Naive thymus-derived CD8-positive, alpha-beta T cell (primary cell): ENCODE measurements around the gene JUP. TPM values are rescaled to one million over a fixed set of nuclear protein-coding genes. Genes with fewer than 3 reads are reported as not detected.

Experiments used
- ATAC-seq, 2 donors: fragments of 150-1000 bp; cut with Tn5 transposase in 1 of 2; sonication (Bioruptor Pico), chemical (Tn5 transposase) in 1 of 2; 1 replicate in 1 of 2; 2 replicates in 1 of 2; pipeline ENCODE4 v1.10.0; 2021; ENCODE audit warnings: mild to moderate bottlenecking in 2 of 2, moderate library complexity in 2 of 2
- POLR2A ChIA-PET: fragments of 350-600 bp; sonication (Branson Sonifier 250); formaldehyde crosslinking; loops from one replicate; lab custom pipeline; 2021; ENCODE audit warnings: antibody characterized with exemption; lab: Charles Lee
- DNase-seq, 10 donors: peaks; one replicate each; pipeline versions ENCODE4 v3.0.0 to v3.0.0-alpha.2; 2020 to 2022
- H3K27ac Mint-ChIP-seq, 10 donors: one replicate each; pipeline ENCODE4 v1.8.0; 2020 to 2022; ENCODE audit warnings: mild to moderate bottlenecking in 10 of 10, mixed read lengths in 10 of 10, moderate library complexity in 4 of 10, inconsistent platforms in 1 of 10
- H3K27me3 Mint-ChIP-seq, 5 donors: one replicate each; pipeline ENCODE4 v1.8.0; 2021 to 2022; ENCODE audit warnings: mixed read lengths in 5 of 5
- H3K36me3 Mint-ChIP-seq, 3 donors: one replicate each; pipeline ENCODE4 v1.8.0; 2020 to 2022; ENCODE audit warnings: mixed read lengths in 3 of 3, mild to moderate bottlenecking in 2 of 3, inconsistent platforms in 1 of 3
- H3K4me1 Mint-ChIP-seq, 4 donors: one replicate each; pipeline ENCODE4 v1.8.0; 2021 to 2022; ENCODE audit warnings: mixed read lengths in 4 of 4
- H3K4me3 Mint-ChIP-seq, 10 donors: one replicate each; pipeline ENCODE4 v1.8.0; 2020 to 2022; ENCODE audit warnings: mild to moderate bottlenecking in 10 of 10, mixed read lengths in 10 of 10, moderate library complexity in 6 of 10, inconsistent platforms in 1 of 10
- H3K9me3 Mint-ChIP-seq, 9 donors: one replicate each; pipeline ENCODE4 v1.8.0; 2020 to 2022; ENCODE audit warnings: mixed read lengths in 9 of 9, mild to moderate bottlenecking in 3 of 9, inconsistent platforms in 1 of 9, moderate library complexity in 1 of 9
- polyA plus RNA-seq, 3 donors: library from polyadenylated mRNA; unstranded; fragments of 300-500 nt; fragmentation: Illumina TruSeq; gene quantifications; one replicate each; pipeline ENCODE4 v1.2.3, GENCODE V29; 2021
- total RNA-seq, 8 experiments: library from RNA in 2 of 8; stranded (reverse) in 2 of 8; gene quantifications; one replicate each; pipeline ENCODE4 v1.2.3 and lab custom pipeline; 2021 to 2026

The JUP gene
- total and polyA plus RNA-seq, 5 experiments from 2014 or later, result 0.14 to 4.7 (median 0.55) TPM

DNA sequence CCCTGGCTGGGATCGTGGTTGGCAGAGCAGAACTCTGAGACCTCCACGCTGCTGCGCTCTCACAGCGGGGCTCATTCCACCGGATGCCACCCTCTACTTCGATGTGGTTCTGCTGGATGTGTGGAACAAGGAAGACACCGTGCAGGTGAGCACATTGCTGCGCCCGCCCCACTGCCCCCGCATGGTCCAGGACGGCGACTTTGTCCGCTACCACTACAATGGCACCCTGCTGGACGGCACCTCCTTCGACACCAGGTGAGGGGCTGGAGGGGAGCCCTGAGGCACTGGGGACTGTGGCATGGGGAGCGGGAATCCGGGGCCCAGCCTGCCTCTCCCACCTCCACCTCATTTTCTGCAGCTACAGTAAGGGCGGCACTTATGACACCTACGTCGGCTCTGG lies 31.5 kb upstream of the JUP start:
- POLR2A ChIA-PET, result interaction anchor here (0.7 kb wide), 1 partner anchor 590 kb away, joined by 4 read pairs; no protein-coding TSS in a partner anchor
- Mint-ChIP-seq H3K36me3 (no peaks in the 10 kb centered on the region), H3K4me1 (peaks cover 0 to 4% (median 3%) of the 10 kb centered on the region in 4 donors), H3K4me3 (no peak overlapping the region), H3K27me3 (peaks cover 0 to 7% (median 0%) of the 10 kb centered on the region in 5 donors), H3K9me3 (no peaks in the 10 kb centered on the region), H3K27ac (no peak overlapping the region)
- ATAC-seq (no peak), DNase-seq (no peak)

DNA sequence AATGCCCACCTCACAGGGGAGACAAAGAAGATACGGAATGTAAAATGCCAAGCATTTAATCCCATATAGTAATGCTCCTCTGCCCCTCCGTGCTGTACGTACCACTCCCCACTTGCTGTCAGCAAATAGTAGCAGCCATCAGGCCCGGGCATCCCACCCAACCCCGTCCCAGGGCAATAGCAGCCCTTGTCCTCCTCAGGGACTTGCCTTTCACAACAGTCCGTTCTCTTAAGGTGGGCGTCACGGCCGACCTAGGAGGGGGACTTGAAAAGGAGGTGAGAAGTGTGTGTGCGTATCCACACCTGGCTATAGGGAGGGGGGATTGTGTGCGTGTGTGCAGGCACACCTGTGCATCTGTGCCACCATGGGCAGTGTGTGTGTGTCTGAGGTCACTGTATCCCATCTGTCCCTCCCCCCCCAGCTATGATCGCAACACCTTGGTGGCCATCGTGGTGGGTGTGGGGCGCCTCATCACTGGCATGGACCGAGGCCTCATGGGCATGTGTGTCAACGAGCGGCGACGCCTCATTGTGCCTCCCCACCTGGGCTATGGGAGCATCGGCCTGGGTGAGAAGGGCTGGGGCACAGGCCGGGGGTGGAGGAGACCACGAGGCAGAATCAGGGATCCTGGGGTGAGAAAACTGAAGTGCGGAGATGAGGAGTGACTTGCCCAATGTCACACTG lies 30.3 kb upstream of the JUP start:
- ATAC-seq, result no peak
- H3K36me3 Mint-ChIP-seq, result no peaks in the 10 kb centered on the region
- H3K9me3 Mint-ChIP-seq, result no peaks in the 10 kb centered on the region
- peaks cover 7 to 11% (median 8%) of the 10 kb centered on the region in 4 donors for H3K4me1 Mint-ChIP-seq
- DNase-seq, result no peak
- H3K4me3 Mint-ChIP-seq, result no peak overlapping the region
- peaks cover 0 to 7% (median 0%) of the 10 kb centered on the region in 5 donors for H3K27me3 Mint-ChIP-seq
- H3K27ac Mint-ChIP-seq, result no peak overlapping the region
- POLR2A ChIA-PET, result no interaction called here

DNA sequence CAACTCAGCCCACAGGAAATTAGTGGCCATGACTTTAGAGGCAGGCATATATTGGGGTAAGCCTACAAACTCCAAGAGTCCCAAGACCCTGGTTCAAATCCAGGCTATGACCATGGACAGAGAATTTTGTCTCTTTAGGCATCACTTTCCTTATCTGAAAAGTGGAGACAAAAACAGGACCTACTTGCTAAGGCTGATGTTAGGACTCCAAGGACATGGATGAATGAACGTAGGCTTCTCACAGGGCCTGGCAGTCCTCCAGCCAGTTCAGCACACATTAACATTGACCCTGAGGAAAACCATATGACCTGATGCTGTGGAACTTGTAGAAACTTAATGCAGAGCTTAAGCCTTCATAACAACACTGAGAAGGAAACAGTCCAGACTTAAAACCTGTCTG lies 27.7 kb upstream of the JUP start:
- no peak for ATAC-seq
- Mint-ChIP-seq H3K36me3 (no peaks in the 10 kb centered on the region), H3K27ac (peak overlapping the region in 2 of 10 donors; percentile 17 to 38), H3K9me3 (no peaks in the 10 kb centered on the region), H3K4me1 (peaks cover 17 to 26% (median 23%) of the 10 kb centered on the region in 4 donors), H3K4me3 (peak overlapping the region in 3 of 10 donors; percentile 78 to 90 (median 82)), H3K27me3 (peaks cover 0 to 7% (median 1%) of the 10 kb centered on the region in 5 donors)
- POLR2A ChIA-PET, result no interaction called here
- DNase-seq, result no peak

DNA sequence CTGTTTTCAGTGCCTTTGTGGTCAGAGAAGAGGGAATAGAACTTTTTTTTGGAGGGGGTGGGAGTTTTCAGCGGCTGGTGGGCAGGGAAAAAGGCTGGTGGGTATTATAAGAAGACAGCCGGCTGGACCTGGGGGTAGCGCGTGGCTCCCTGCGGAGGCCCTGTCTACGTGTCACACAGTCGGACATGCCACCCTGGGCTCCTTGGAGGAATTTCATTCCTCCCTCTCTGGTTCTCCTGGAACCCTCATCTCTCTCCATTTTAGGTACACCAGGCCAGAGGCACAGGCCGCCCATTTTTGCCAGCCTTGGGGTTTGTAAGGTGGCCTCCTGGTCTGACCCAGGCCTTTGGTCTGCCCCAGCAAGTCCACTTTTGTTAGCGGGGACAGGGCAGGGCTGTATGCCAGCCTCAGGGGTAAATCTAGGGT lies 27.2 kb upstream of the JUP start:
- Mint-ChIP-seq H3K4me1 (peaks cover 17 to 26% (median 24%) of the 10 kb centered on the region in 4 donors), H3K27ac (peak overlapping the region in 6 of 10 donors; percentile 28 to 70 (median 48)), H3K27me3 (peaks cover 0 to 7% (median 1%) of the 10 kb centered on the region in 5 donors), H3K36me3 (no peaks in the 10 kb centered on the region), H3K4me3 (peak overlapping the region in 8 of 10 donors; percentile 60 to 93 (median 80)), H3K9me3 (no peaks in the 10 kb centered on the region)
- no peak for DNase-seq
- POLR2A ChIA-PET, result no interaction called here
- no peak for ATAC-seq

DNA sequence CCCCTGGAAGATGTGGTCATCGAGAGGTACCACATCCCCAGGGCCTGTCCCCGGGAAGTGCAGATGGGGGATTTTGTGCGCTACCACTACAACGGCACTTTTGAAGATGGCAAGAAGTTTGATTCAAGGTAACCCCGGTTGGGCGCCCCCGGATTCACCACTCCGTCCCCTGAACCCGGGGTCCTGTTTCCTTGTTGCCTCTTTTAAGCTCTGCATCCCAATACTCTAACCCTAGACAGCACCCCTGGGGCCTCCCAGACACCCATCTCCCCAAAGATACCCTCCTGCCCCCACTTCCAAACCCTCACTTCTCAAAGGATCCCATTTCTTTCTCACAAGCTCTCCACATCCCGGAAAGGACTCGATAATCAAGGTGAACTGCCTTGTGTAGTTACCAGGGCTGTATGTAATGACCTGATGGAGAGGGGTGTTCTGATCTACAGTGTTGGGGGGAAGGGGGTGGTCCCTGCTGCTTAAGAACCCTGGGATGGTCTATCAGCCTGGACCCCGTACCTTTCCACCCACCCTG lies 26.7 kb upstream of the JUP start:
- DNase-seq (no peak), ATAC-seq (no peak)
- peak overlapping the region in 4 of 10 donors; percentile 28 to 70 (median 47) for H3K27ac Mint-ChIP-seq
- H3K27me3 Mint-ChIP-seq, result peaks cover 0 to 5% (median 1%) of the 10 kb centered on the region in 5 donors
- POLR2A ChIA-PET, result interaction anchor here (0.6 to 0.7 kb wide), 2 partner anchors 432 to 1293 kb away, joined by 3 to 11 read pairs; no protein-coding TSS in a partner anchor
- H3K36me3 Mint-ChIP-seq, result no peaks in the 10 kb centered on the region
- peaks cover 17 to 26% (median 24%) of the 10 kb centered on the region in 4 donors for H3K4me1 Mint-ChIP-seq
- no peaks in the 10 kb centered on the region for H3K9me3 Mint-ChIP-seq
- peak overlapping the region; percentile 50 to 93 (median 76) for H3K4me3 Mint-ChIP-seq

DNA sequence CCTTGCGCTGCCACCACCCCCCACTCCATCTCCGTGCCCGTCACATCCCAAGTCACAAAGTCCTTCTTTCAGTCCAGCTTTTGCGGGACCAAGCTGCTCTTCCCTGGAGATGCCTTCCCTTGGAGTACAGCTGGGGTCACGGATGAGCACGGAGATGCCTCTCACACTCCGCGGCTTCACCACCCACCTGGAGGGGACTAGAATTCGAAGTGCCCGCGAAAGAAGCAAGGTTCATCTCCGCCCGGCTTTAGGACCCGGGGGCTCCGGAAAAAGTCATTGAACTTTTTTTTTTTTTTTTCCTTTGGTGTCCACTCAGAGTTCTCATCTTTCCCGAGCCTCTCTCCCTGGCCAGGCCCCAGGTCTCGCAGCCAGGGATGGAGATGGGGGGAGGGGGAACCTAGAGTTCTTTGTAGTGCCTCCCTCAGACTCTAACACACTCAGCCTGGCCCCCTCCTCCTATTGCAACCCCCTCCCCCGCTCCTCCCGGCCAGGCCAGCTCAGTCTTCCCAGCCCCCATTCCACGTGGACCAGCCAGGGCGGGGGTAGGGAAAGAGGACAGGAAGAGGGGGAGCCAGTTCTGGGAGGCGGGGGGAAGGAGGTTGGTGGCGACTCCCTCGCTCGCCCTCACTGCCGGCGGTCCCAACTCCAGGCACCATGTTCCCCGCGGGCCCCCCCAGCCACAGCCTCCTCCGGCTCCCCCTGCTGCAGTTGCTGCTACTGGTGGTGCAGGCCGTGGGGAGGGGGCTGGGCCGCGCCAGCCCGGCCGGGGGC lies 26.1 kb upstream of the JUP start, which contains the start of gene FKBP10:
FKBP10 (plus strand) TSS at position 624 of the 771 bp plus-strand sequence; CDS start at position 655, 31 bp downstream.
- ATAC-seq (peak; percentile 13 to 20), DNase-seq (peak in 7 of 10 donors; percentile 11 to 58 (median 52))
- H3K36me3 Mint-ChIP-seq, result no peaks in the 10 kb centered on the region
- H3K27me3 Mint-ChIP-seq, result peaks cover 0 to 4% (median 0%) of the 10 kb centered on the region in 5 donors
- H3K9me3 Mint-ChIP-seq, result no peaks in the 10 kb centered on the region
- peak within 1 kb of the TSS; percentile 87 to 97 (median 93) for H3K4me3 Mint-ChIP-seq
- peaks cover 17 to 26% (median 24%) of the 10 kb centered on the region in 4 donors for H3K4me1 Mint-ChIP-seq
- POLR2A ChIA-PET, result interaction anchor here (0.6 to 3.9 kb wide), 7 partner anchors 10 to 1292 kb away, joined by 3 to 29 read pairs (median 5); partner anchors contain the start of genes EIF1 and KLHL11
- peak within 1 kb of the TSS in 9 of 10 donors; percentile 75 to 95 (median 84) for H3K27ac Mint-ChIP-seq

DNA sequence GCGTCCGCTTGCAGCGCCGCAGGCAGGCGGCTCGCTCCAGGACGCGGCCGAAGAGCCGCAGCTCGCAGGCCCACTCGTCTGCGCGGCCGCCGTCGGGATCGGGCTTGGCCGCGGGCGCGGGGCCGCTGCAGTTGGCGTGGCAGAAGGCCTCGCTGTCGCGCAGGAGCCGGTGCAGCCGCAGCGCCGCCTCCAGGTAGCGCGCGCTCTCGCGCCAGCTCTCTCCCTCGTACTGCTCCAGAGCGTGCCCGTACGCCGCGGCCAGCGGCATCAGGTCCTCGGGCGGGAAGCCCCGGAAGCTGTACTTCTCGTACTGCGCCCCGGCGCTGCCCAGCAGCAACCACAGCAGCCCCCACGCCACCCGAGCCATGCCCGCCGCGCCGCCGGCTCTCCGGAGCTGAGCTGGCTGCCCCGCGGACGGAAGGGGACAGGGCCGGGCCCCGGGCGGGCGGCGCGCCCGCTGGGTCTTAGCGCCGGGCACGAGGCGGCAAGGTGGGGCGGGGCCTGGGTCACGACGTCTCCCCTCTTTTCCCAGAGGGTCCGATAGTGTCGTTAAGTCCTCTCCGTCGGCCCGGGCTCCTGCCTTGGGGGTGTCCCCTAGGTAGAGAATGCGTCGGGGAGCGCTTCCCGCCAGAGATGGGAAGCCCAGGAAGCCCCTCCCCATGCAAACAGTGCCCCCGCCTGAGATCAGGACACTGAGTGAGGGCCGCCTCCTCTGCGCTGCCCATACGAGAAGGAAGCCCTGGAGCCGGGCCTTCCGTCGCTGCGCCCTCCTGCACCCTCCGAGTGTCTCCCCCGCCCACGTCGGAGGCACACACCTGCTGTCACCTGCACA lies 25.3 kb upstream of the JUP start, which contains the start of gene P3H4:
P3H4 (minus strand) TSS at position 401 of the 832 bp plus-strand sequence; CDS start at position 367, 34 bp downstream.
- POLR2A ChIA-PET, result interaction anchor here (0.6 to 3.9 kb wide), 10 partner anchors 10 to 1909 kb away, joined by 3 to 29 read pairs (median 4); partner anchors contain the start of genes EIF1 and KLHL11
- Mint-ChIP-seq H3K36me3 (no peaks in the 10 kb centered on the region), H3K4me3 (peak within 1 kb of the TSS; percentile 87 to 97 (median 93)), H3K27me3 (peaks cover 0 to 4% (median 0%) of the 10 kb centered on the region in 5 donors), H3K9me3 (no peaks in the 10 kb centered on the region), H3K4me1 (peaks cover 17 to 26% (median 24%) of the 10 kb centered on the region in 4 donors), H3K27ac (peak within 1 kb of the TSS; percentile 15 to 95 (median 83))
- DNase-seq (peak; percentile 57 to 83 (median 75)), ATAC-seq (peak; percentile 91 to 92)

DNA sequence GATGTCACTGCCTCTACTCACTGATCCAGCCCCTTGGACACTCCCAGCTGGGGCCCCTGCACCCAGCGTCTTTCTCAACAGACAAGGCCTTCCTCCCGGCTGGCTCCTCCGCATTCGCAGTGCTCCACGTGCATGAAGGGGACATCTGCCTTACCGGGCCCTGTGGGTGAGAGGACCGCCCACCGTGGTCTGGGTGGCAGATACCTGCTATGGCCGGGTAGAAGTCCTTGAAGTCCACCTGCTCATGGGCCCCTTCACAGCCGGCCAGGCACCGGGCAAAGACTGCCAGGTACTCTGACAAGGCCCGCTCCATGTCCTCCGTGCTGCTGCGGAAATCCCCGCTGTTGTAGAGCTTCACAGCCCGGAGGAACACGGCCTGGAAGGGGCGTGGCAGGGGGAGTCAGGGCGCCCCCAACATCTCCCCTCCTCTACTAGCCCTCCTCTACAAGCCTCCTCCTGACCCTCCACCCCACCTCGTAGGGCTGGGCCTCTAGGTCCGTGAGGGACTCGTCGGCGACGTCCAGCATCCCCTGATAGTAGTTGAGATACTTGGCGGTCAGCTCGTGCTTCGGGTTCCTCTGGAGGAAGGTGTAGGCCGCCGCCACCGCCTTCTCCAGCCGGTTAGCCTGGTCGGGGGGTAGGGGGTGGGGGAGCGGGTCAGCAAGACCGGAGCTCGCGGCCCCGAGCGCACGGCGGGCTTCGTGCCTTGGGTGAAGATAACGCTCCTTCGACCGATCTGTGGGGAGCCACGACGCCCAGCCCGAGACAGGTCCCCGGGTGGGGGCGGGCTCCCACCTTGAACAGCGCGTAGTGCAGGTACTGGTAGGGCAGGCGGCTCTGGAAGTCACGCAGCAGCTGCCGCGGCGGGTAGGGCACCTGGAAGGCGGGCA lies 24.4 kb upstream of the JUP start:
- peak; percentile 61 to 66 for ATAC-seq
- peak overlapping the region in 2 of 10 donors; percentile 22 to 49 for H3K27ac Mint-ChIP-seq

DNA sequence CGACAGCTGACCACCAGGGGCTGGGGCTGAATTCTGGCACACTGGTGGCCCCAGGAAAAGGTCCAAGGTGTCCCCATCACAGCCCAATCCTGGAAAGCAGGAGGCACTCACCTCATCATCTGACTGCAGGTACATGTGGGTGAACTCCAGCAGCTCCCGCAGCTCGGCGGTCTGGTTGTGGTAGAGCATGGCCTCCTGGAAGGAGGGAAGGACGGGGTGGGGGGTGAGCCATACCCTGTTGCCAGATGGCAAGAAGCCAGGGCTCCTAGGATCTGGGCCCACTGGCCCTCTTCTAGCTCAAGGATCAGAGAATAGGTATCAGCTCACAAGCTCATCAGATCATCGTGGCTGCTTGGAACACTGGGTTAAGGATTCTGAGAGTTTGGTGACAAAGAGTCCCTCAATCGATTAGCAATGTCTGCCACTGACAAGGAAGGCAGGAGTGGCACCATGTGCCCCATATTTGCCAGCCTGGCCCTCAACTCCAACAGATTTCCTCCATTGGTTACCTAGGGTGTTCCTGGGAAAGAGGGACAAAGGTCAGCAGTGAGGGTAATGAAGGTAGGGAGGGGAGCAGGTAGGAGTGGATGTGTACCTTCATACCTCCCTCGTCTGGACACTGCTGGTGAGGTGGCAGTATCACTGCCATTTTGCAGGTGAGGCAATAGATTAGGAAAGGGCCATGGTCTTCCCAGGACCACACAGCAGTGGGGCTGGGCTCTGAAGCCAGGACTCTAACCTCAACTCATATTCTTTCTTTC lies 20.4 kb upstream of the JUP start:
- no peak overlapping the region for H3K4me3 Mint-ChIP-seq
- H3K27me3 Mint-ChIP-seq, result peaks cover 0 to 1% (median 0%) of the 10 kb centered on the region in 5 donors
- ATAC-seq (no peak), DNase-seq (no peak)
- POLR2A ChIA-PET, result no interaction called here
- peaks cover 0 to 2% (median 0%) of the 10 kb centered on the region in 3 donors for H3K36me3 Mint-ChIP-seq
- H3K9me3 Mint-ChIP-seq, result no peaks in the 10 kb centered on the region
- H3K27ac Mint-ChIP-seq, result no peak overlapping the region
- peaks cover 10 to 18% (median 16%) of the 10 kb centered on the region in 4 donors for H3K4me1 Mint-ChIP-seq

More for the DNA sequence above, 24.4 kb upstream of the JUP start:
- POLR2A ChIA-PET, result interaction anchor here (0.7 to 3.9 kb wide), 7 partner anchors 9 to 122 kb away, joined by 3 to 29 read pairs (median 7); partner anchors contain the start of genes EIF1 and KLHL11
- Mint-ChIP-seq H3K36me3 (peaks cover 0 to 2% (median 0%) of the 10 kb centered on the region in 3 donors), H3K9me3 (no peaks in the 10 kb centered on the region), H3K4me3 (peak overlapping the region; percentile 61 to 97 (median 86)), H3K4me1 (peaks cover 17 to 26% (median 24%) of the 10 kb centered on the region in 4 donors), H3K27me3 (peaks cover 0 to 4% (median 0%) of the 10 kb centered on the region in 5 donors)
- peak in 1 of 10 donors; percentile 30 for DNase-seq
